Measurements from ENCODE around the gene NDUFC2.
"Not testable (repeated sequence)": the region's sequence is repeated elsewhere in the genome, so short reads cannot be mapped to it uniquely, and the experiment has no call there.

Gene NDUFC2

GRCh38 chr11:78078218-78079167 lies 1.2 kb downstream of the NDUFC2 start:
- DNase-seq, result no peak

- DNase-seq, result not testable (repeated sequence)
Measured at GRCh38 chr11:78077592-78077991, 2.1 kb downstream of the NDUFC2 start.

GRCh38 chr11:78076733-78077403 lies 2.8 kb downstream of the NDUFC2 start:
- no peak for DNase-seq

- no peak for DNase-seq
Measured at GRCh38 chr11:78074756-78075155, 4.9 kb downstream of the NDUFC2 start.

- DNase-seq, result no peak
Measured at GRCh38 chr11:78072455-78072854, 7.2 kb downstream of the NDUFC2 start.

- DNase-seq, result no peak
Measured at GRCh38 chr11:78071717-78072116, 7.9 kb downstream of the NDUFC2 start.

- no peak for DNase-seq
Measured at GRCh38 chr11:78070621-78071020, 9.0 kb downstream of the NDUFC2 start.

- DNase-seq, result no peak
Measured at GRCh38 chr11:78069465-78069864, 10.2 kb downstream of the NDUFC2 start.

- no peak for DNase-seq
Measured at GRCh38 chr11:78067704-78068103, 12.0 kb downstream of the NDUFC2 start.

- DNase-seq, result no peak
Measured at GRCh38 chr11:78066471-78066870, 13.2 kb downstream of the NDUFC2 start.

- no peak for DNase-seq
Measured at GRCh38 chr11:78065203-78065602, 14.5 kb downstream of the NDUFC2 start.

- no peak for DNase-seq
Measured at GRCh38 chr11:78063440-78064181, 16.1 kb downstream of the NDUFC2 start, which contains the start of gene THRSP. THRSP (plus strand) TSS chr11:78063861; CDS start chr11:78063882, 21 bp downstream.

GRCh38 chr11:78062671-78063070 lies 17.0 kb downstream of the NDUFC2 start:
- DNase-seq, result no peak

- no peak for DNase-seq
Measured at GRCh38 chr11:78061921-78062311, 17.7 kb downstream of the NDUFC2 start.

GRCh38 chr11:78061088-78061920 lies 18.4 kb downstream of the NDUFC2 start:
- DNase-seq, result no peak

GRCh38 chr11:78060533-78060932 lies 19.1 kb downstream of the NDUFC2 start:
- no peak for DNase-seq

- not testable (repeated sequence) for DNase-seq
Measured at GRCh38 chr11:78059749-78060328, 19.8 kb downstream of the NDUFC2 start.

- DNase-seq, result no peak
Measured at GRCh38 chr11:78057462-78058055, 22.1 kb downstream of the NDUFC2 start.

- no peak for DNase-seq
Measured at GRCh38 chr11:78056093-78056492, 23.6 kb downstream of the NDUFC2 start.

- no peak for DNase-seq
Measured at GRCh38 chr11:78054971-78055370, 24.7 kb downstream of the NDUFC2 start.
